ENCODE results near the gene ZCCHC3. TPM values are rescaled to one million over a fixed set of nuclear protein-coding genes. Genes with fewer than 3 reads are reported as not detected.

ZCCHC3 gene
- total and polyA plus RNA-seq, 8 donors = 6.2 to 59.1 (median 13.4) TPM

DNA sequence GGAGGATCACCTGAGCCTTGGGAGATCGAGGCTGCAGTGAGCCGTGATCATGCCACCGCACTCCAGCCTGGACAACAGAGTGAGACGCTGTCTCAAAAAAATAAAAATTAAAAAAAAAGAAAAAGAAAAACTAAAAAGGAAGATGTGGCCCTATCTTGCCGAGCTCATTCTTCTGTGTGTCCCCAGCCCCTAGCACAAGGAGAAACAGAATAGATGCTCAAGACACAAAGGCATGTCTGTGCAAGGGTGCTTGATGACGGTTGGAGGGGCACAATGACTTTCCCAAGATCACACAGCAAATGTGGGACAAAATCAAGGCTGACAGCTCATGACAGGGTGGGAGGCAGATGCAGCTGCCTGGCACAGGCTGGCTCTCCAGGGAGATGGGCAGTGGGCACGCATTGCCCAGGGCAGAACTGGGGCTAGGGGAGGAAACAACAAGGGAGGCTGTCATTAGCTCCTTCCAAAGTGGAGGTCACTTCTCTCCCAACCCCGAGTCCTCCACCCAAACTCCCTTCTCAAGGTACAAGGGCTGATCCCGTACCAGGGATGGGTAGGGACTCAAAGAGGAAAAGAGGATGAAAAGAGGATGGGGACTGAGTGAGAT, 48.8 kb downstream of the ZCCHC3 start:
- Histone ChIP-seq H3K36me3 (peaks cover 0 to 10% (median 8%) of the 10 kb centered on the region in 4 donors), H3K27me3 (no peaks in the 10 kb centered on the region), H3K4me1 (peaks cover 16 to 45% (median 36%) of the 10 kb centered on the region in 4 donors), H3K9me3 (peaks cover 0 to 9% (median 3%) of the 10 kb centered on the region in 4 donors), H3K4me3 (peak overlapping the region; percentile 77 to 90 (median 84)), H3K27ac (peak overlapping the region; percentile 90 to 94 (median 94))
- no peak for DNase-seq
- TF ChIP-seq EP300 (IDR thresholded peaks at IDR 0.05) = no peak
- TF ChIP-seq POLR2A (IDR thresholded peaks at IDR 0.05) = no peak
- no peak for TF ChIP-seq POLR2AphosphoS5 (IDR thresholded peaks at IDR 0.05)
- TF ChIP-seq, protein P1, sequence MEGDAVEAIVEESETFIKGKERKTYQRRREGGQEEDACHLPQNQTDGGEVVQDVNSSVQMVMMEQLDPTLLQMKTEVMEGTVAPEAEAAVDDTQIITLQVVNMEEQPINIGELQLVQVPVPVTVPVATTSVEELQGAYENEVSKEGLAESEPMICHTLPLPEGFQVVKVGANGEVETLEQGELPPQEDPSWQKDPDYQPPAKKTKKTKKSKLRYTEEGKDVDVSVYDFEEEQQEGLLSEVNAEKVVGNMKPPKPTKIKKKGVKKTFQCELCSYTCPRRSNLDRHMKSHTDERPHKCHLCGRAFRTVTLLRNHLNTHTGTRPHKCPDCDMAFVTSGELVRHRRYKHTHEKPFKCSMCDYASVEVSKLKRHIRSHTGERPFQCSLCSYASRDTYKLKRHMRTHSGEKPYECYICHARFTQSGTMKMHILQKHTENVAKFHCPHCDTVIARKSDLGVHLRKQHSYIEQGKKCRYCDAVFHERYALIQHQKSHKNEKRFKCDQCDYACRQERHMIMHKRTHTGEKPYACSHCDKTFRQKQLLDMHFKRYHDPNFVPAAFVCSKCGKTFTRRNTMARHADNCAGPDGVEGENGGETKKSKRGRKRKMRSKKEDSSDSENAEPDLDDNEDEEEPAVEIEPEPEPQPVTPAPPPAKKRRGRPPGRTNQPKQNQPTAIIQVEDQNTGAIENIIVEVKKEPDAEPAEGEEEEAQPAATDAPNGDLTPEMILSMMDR (IDR thresholded peaks at IDR 0.05) = no peak
- intact Hi-C loops (cut with DNase I; ENCODE audit: low total_unique reads) = no loop called here
- WGBS, 5 donors = 67 to 77% (median 74%) methylated on average over 9 of the region's 9 CpGs

DNA sequence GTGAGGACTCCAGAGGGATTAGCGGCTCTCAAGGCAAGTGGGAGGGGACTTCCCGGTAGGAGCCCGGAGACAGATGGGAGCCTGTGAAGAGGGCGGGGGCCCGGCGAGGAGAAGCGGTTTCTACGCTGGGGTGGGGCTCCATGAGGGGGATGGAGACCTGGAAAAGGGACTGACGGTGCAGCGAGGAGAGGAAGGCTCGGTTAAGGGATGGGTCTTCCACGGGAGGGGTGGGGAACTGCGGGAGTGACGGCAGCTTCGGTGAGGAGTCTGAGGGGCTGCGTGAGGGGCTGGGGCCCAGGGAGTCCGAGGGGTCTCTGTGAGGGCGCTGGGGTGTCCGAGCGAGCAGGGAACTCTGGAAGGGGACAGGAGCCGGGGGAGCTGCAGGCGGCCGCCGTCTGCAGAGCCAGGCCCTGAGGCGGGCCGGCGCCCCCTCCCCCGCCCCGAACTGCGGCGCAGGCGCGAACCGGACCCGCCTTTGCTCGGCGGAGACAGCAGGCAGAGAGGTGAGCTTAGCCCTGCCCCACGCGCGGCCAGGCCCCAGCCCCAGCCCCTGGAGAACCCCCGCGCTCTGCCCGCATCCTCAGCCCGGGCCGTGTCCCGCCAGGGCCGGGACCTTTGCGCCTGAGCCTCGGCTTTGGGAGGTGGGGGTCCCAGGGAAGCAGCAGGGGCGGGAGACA, 49.4 kb downstream of the ZCCHC3 start, which contains the start of gene NRSN2:
NRSN2 (plus strand) TSS at position 472 of the 677 bp plus-strand sequence. CDS start 2,533 bp downstream, outside the sequence.
- H3K27me3 ChIP-seq = no peaks in the 10 kb centered on the region
- peak within 1 kb of the TSS; percentile 77 to 90 (median 84) for H3K4me3 ChIP-seq
- H3K9me3 ChIP-seq = peaks cover 0 to 6% (median 2%) of the 10 kb centered on the region in 4 donors
- H3K36me3 ChIP-seq = peaks cover 0 to 13% (median 8%) of the 10 kb centered on the region in 4 donors
- TF ChIP-seq POLR2AphosphoS5 (IDR thresholded peaks at IDR 0.05) (peak in 1 of 3 donors; percentile 13), EP300 (IDR thresholded peaks at IDR 0.05) (no peak), POLR2A (IDR thresholded peaks at IDR 0.05) (no peak)
- TF ChIP-seq, protein P1 (IDR thresholded peaks at IDR 0.05) = no peak
- intact Hi-C loops (cut with DNase I; ENCODE audit: low total_unique reads) = no loop called here
- H3K27ac ChIP-seq = peak within 1 kb of the TSS; percentile 90 to 94 (median 94)
- H3K4me1 ChIP-seq = peaks cover 16 to 45% (median 36%) of the 10 kb centered on the region in 4 donors
- peak; percentile 60 to 90 for DNase-seq
- 1 to 6% (median 3%) methylated on average over 23 to 49 of the region's 50 CpGs for WGBS, 5 donors

DNA sequence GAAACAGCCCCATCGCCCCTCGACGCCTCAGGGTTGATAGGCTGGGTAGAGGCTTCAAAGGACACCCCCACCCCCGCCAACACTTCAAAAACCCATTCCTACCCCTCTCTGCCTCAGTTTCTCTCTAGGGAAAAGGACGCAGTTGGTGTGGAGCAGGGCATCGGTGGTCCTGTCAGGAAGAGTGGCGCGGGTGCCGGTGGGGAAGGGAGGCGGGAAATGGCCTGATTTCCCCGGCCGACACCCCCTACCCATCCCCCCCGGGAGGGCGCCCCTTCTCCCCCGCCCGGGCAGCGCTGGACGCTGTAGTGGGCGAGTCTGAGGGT, 49.9 kb downstream of the ZCCHC3 start:
- 0 to 3% (median 2%) methylated on average over 9 to 19 of the region's 19 CpGs for WGBS, 5 donors
- no peak for DNase-seq
- Histone ChIP-seq H3K27ac (peak overlapping the region; percentile 90 to 94 (median 94)), H3K4me3 (peak overlapping the region; percentile 77 to 90 (median 84)), H3K4me1 (peaks cover 16 to 46% (median 36%) of the 10 kb centered on the region in 4 donors), H3K27me3 (no peaks in the 10 kb centered on the region), H3K36me3 (peaks cover 0 to 13% (median 8%) of the 10 kb centered on the region in 4 donors), H3K9me3 (peaks cover 0 to under 1% (median 0%) of the 10 kb centered on the region in 4 donors)
- intact Hi-C loops (cut with DNase I; ENCODE audit: low total_unique reads) = no loop called here
- TF ChIP-seq, protein P1 (IDR thresholded peaks at IDR 0.05) = no peak
- TF ChIP-seq POLR2A (IDR thresholded peaks at IDR 0.05) = no peak

DNA sequence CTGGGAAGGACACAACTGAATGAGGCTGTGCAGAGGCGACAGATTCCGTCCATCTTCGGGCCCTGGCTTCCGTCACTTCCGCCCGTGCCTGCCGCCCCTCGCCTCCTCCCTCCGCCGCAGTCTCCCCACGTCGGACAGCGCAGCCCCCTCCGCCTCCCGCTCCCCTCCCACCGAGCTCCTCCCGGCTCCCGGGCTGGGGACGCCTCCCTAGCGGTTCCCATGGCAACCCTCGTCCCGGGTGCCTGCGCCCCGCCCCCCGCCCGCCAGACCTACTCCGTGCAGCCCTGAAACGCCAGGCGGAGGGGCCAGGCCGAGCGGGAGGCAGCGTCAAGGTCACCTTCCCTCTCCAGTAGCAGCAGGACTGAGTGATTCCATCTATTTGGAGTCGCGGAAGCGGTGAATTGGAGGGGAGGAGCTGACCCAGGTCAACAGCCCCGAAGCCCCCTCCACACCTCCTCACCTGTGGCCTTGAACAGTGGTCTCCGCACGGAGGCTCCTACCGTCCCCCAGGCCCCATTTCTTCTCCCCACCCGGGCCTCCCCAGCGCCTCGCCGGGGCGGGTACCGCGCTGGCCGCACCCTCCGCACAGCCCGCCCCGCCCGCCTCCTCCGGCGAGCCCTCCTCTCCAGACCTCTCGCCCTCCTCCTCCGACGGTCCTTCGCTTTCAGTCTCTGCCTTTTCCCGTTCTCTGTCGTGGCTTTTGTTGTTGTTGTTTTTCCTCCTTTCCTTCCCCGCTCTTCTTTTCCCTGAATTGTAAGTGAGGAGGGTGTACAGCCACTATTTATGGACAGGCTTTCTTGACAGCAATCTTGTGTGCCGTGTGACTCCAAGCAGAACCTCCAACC, 50.5 kb downstream of the ZCCHC3 start:
- TF ChIP-seq, protein P1 (IDR thresholded peaks at IDR 0.05) = no peak
- peak in 1 of 4 donors; percentile 31 for TF ChIP-seq POLR2A (IDR thresholded peaks at IDR 0.05)
- TF ChIP-seq POLR2AphosphoS5 (IDR thresholded peaks at IDR 0.05) = peak; percentile 37 to 58 (median 55)
- no peak for TF ChIP-seq EP300 (IDR thresholded peaks at IDR 0.05)
- H3K36me3 ChIP-seq = peaks cover 0 to 14% (median 9%) of the 10 kb centered on the region in 4 donors
- no peaks in the 10 kb centered on the region for H3K9me3 ChIP-seq
- peaks cover 16 to 49% (median 36%) of the 10 kb centered on the region in 4 donors for H3K4me1 ChIP-seq
- peak overlapping the region; percentile 90 to 94 (median 94) for H3K27ac ChIP-seq
- 0 to 1% (median 0%) methylated on average over 28 to 61 of the region's 61 CpGs for WGBS, 5 donors
- intact Hi-C loops (cut with DNase I; ENCODE audit: low total_unique reads) = no loop called here
- peak; percentile 85 to 98 for DNase-seq
- H3K4me3 ChIP-seq = peak overlapping the region; percentile 77 to 90 (median 84)
- no peaks in the 10 kb centered on the region for H3K27me3 ChIP-seq

All from stomach (tissue), 9 donors.